Stimulated activated naive B cell treated with anti-CD40 and anti-IgM and Interleukin-4, amounts not matched to agents 10 μg/mL and 1 μg/mL and 100 μg/mL, for 72 hours (primary cell): ENCODE results near the gene ATP6V0E1.
A peak's percentile ranks its signal among the peaks of the same experiment; 100 is the strongest.
"Not testable (repeated sequence)": the region's sequence is repeated elsewhere in the genome, so short reads cannot be mapped to it uniquely, and the experiment has no call there.

ENCODE experiments used
- ATAC-seq, 2 donors: fragments of 150-1000 bp; cut with Tn5 transposase; replicated peaks; 2 replicates each; pipeline ENCODE4 v1.10.0; 2021; ENCODE audit warnings: moderate library complexity in 1 of 2
- DNase-seq: peaks from one replicate; pipeline ENCODE4 v3.0.0; 2021
- H3K27ac Mint-ChIP-seq: one replicate; pipeline ENCODE4 v1.8.0; 2022; ENCODE audit warnings: mild to moderate bottlenecking, mixed read lengths
- H3K27me3 Mint-ChIP-seq, 2 donors: one replicate each; pipeline ENCODE4 v1.8.0; 2022; ENCODE audit warnings: mixed read lengths in 2 of 2
- H3K36me3 Mint-ChIP-seq, 2 donors: one replicate each; pipeline ENCODE4 v1.8.0; 2022; ENCODE audit warnings: mixed read lengths in 2 of 2, mild to moderate bottlenecking in 1 of 2
- H3K4me1 Mint-ChIP-seq, 2 donors: one replicate each; pipeline ENCODE4 v1.8.0; 2022; ENCODE audit warnings: mixed read lengths in 2 of 2, mild to moderate bottlenecking in 1 of 2
- H3K4me3 Mint-ChIP-seq, 2 donors: one replicate each; pipeline ENCODE4 v1.8.0; 2022; ENCODE audit warnings: mild to moderate bottlenecking in 2 of 2, mixed read lengths in 2 of 2, moderate library complexity in 1 of 2
- H3K9me3 Mint-ChIP-seq, 2 donors: one replicate each; pipeline ENCODE4 v1.8.0; 2022; ENCODE audit warnings: mixed read lengths in 2 of 2, mild to moderate bottlenecking in 1 of 2

Gene ATP6V0E1

DNA sequence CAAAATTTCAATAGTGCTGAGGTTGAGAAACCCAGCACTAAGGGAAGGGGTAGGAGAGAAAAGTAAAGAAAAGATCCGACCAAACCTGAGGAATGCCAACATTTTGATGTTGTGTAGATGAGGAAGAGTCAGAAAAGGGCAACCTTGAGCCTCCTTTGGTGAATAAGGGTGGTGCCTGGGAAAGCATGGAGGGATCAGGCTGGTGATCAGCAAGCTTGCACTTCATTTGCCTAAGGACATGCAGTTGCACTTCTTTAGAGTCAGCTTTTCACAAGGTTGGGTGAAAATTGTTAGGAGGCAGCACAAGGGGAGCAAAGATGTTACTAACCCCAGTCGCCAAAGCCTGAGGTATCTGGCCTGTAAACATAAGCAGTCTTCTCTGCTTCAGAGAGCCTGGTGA lies 20.4 kb downstream of the ATP6V0E1 start:
- no peaks in the 10 kb centered on the region for H3K9me3 Mint-ChIP-seq
- peak overlapping the region; percentile 42 for H3K27ac Mint-ChIP-seq
- no peaks in the 10 kb centered on the region for H3K27me3 Mint-ChIP-seq
- ATAC-seq (no peak), DNase-seq (no peak)
- peaks cover 34 to 51% of the 10 kb centered on the region in 2 donors for H3K36me3 Mint-ChIP-seq
- H3K4me3 Mint-ChIP-seq: peak overlapping the region in 1 of 2 donors; percentile 2
- H3K4me1 Mint-ChIP-seq: peaks cover 49 to 71% of the 10 kb centered on the region in 2 donors

DNA sequence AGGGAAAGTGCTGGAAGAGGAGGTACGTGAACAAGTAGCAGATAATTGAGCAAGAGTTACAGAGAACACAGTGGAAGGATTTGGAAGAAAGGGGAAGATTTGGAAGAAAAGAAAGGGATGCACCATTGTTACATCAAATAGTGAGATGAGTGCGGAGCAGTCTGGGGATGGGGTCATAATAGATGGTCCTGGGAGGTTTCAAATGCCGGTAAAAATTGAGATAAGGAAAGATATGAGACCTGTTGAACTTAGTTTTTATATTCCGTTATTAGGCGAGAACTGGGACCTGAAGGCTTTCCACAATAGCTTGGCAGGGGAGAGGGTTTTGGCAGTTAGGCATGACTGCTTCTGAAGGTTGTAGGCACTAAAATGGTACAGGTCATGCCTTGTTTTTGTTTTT lies 20.9 kb downstream of the ATP6V0E1 start:
- Mint-ChIP-seq H3K27me3 (no peaks in the 10 kb centered on the region), H3K9me3 (no peaks in the 10 kb centered on the region), H3K4me1 (peaks cover 49 to 68% of the 10 kb centered on the region in 2 donors), H3K4me3 (peak overlapping the region in 1 of 2 donors; percentile 2), H3K36me3 (peaks cover 34 to 51% of the 10 kb centered on the region in 2 donors), H3K27ac (peak overlapping the region; percentile 42)
- no peak for DNase-seq
- ATAC-seq: no peak

DNA sequence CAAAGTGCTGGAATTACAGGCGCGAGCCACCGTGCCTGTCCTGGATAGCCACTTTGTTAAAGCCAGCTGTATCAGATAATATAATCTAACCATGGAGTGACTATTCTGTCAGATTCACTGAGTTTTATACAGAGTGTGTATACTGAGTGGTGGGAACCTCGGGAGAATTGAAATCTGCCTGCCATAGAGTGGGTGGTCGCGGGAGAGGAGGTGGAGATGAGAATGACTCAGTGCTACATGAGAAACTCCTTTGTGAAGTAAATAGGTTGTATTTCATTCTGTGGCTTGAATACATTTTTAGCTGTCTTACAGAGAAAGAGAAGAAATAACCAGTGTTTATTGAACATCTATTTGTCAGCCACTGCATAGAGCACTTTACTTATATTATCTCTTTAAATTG lies 26.4 kb downstream of the ATP6V0E1 start:
- DNase-seq (no peak), ATAC-seq (peak; percentile 63 to 88)
- Mint-ChIP-seq H3K9me3 (no peaks in the 10 kb centered on the region), H3K27ac (peak overlapping the region; percentile 84), H3K27me3 (no peaks in the 10 kb centered on the region), H3K4me1 (peaks cover 28 to 61% of the 10 kb centered on the region in 2 donors), H3K4me3 (peak overlapping the region; percentile 35 to 51), H3K36me3 (peaks cover 20 to 48% of the 10 kb centered on the region in 2 donors)

DNA sequence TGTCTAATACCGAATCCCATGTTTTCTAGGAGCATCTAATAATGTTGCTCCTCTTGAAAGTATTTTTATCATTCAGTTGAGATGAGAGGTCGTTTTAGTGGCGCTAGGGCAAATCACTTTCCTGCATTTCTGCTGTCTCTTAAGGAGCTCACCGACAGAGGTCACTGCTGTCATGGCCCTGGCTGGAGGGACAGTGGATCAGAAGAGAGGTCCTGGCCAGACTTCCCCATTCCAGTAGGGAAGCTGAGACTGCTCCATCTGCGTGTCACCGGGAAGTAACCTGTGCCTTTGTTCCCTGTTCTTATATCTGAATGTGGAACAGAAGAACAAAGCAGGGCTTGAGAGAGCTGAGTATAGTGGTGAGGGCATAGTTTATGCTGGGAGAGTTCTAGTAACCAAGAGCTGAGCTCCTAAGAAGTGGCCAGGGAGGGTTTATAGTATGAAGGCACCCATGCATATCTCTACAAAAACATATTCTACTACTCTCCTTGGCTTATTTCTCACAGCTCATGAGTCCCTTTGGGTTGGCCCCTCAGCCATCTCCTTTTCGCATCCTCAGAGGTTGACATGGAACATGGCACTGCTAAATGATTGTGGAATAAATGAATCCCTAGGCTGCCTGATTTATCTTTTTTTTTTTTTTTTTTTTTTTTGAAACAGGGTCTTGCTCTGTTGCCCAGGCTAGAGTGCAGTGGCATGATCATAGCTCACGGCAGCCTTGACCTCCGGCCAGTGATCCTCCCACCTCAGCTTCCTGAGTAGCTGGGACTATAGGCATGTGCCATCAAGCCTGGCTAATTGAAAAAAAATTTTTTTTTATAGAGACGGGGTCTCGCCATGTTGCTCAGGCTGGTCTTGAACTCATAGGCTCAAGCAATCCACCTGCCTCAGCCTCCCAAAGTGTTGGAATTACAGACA lies 27.2 kb downstream of the ATP6V0E1 start:
- peaks cover 20 to 48% of the 10 kb centered on the region in 2 donors for H3K36me3 Mint-ChIP-seq
- DNase-seq (no peak), ATAC-seq (peak in 1 of 2 donors; percentile 31)
- no peaks in the 10 kb centered on the region for H3K9me3 Mint-ChIP-seq
- peaks cover 34 to 69% of the 10 kb centered on the region in 2 donors for H3K4me1 Mint-ChIP-seq
- no peaks in the 10 kb centered on the region for H3K27me3 Mint-ChIP-seq
- no peak overlapping the region for H3K4me3 Mint-ChIP-seq
- H3K27ac Mint-ChIP-seq: peak overlapping the region; percentile 74

DNA sequence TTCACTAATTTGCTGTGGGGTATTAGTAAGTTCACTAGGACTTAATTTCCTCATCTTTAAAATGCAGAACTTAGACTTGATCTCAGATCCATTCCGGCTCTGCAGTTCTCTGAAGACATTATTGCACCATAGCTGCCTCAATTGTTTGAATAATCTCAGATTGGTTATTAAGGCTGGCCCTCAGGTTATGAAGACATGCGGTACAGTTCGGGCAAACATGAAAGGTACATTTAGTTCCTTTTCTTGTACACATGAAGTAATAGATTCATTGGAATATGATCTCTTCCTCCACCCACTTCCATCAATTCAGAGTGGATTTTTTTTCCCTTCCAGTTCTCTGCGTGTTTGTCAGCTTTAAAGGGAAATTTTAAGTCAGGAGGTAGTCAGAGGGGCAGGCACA lies 28.0 kb downstream of the ATP6V0E1 start:
- H3K27ac Mint-ChIP-seq: peak overlapping the region; percentile 71
- no peaks in the 10 kb centered on the region for H3K9me3 Mint-ChIP-seq
- peaks cover 21 to 49% of the 10 kb centered on the region in 2 donors for H3K36me3 Mint-ChIP-seq
- no peaks in the 10 kb centered on the region for H3K27me3 Mint-ChIP-seq
- ATAC-seq (no peak), DNase-seq (no peak)
- H3K4me1 Mint-ChIP-seq: peaks cover 40 to 74% of the 10 kb centered on the region in 2 donors
- H3K4me3 Mint-ChIP-seq: no peak overlapping the region

- peaks cover 23 to 46% of the 10 kb centered on the region in 2 donors for H3K36me3 Mint-ChIP-seq
- peak overlapping the region; percentile 83 for H3K27ac Mint-ChIP-seq
- H3K4me1 Mint-ChIP-seq: peaks cover 38 to 73% of the 10 kb centered on the region in 2 donors
- no peak for ATAC-seq
- H3K4me3 Mint-ChIP-seq: no peak overlapping the region
- no peaks in the 10 kb centered on the region for H3K27me3 Mint-ChIP-seq
- DNase-seq: no peak
- H3K9me3 Mint-ChIP-seq: no peaks in the 10 kb centered on the region
Measured at GRCh38 chr5:173012882-173013281, 29.3 kb downstream of the ATP6V0E1 start.

DNA sequence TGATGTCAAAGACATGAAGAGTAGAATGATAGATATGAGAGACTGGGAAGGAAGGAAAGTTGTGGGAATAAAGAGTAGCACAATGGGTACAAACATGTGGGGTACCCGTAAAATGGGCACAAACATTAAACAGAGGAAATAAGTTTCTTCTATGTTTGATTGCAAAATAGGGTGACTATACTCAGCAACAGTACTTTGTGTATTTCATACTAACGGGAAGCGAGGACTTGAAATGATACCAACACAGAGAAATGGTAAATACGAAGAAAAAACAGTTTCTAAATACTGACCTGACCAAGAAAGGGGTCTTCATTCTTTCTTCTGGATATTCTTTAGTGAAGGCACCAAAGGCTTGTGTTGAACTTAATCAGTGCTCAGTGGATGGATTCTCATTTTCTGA lies 31.1 kb downstream of the ATP6V0E1 start:
- Mint-ChIP-seq H3K4me3 (no peak overlapping the region), H3K4me1 (peaks cover 44 to 75% of the 10 kb centered on the region in 2 donors), H3K9me3 (no peaks in the 10 kb centered on the region), H3K36me3 (peaks cover 28 to 54% of the 10 kb centered on the region in 2 donors), H3K27ac (peak overlapping the region; percentile 9), H3K27me3 (no peaks in the 10 kb centered on the region)
- ATAC-seq (no peak), DNase-seq (no peak)

- peaks cover 42 to 75% of the 10 kb centered on the region in 2 donors for H3K4me1 Mint-ChIP-seq
- H3K36me3 Mint-ChIP-seq: peaks cover 31 to 55% of the 10 kb centered on the region in 2 donors
- peak overlapping the region; percentile 93 for H3K27ac Mint-ChIP-seq
- no peaks in the 10 kb centered on the region for H3K9me3 Mint-ChIP-seq
- no peak for ATAC-seq
- H3K4me3 Mint-ChIP-seq: no peak overlapping the region
- H3K27me3 Mint-ChIP-seq: no peaks in the 10 kb centered on the region
- DNase-seq: no peak
Measured at GRCh38 chr5:173015192-173015591, 31.6 kb downstream of the ATP6V0E1 start.

- no peaks in the 10 kb centered on the region for H3K27me3 Mint-ChIP-seq
- H3K36me3 Mint-ChIP-seq: peaks cover 28 to 55% of the 10 kb centered on the region in 2 donors
- no peak for DNase-seq
- peaks cover 39 to 71% of the 10 kb centered on the region in 2 donors for H3K4me1 Mint-ChIP-seq
- H3K9me3 Mint-ChIP-seq: no peaks in the 10 kb centered on the region
- peak; percentile 25 to 28 for ATAC-seq
- peak overlapping the region in 1 of 2 donors; percentile 51 for H3K4me3 Mint-ChIP-seq
- peak overlapping the region; percentile 93 for H3K27ac Mint-ChIP-seq
Measured at GRCh38 chr5:173015598-173016455, 32.3 kb downstream of the ATP6V0E1 start.

DNA sequence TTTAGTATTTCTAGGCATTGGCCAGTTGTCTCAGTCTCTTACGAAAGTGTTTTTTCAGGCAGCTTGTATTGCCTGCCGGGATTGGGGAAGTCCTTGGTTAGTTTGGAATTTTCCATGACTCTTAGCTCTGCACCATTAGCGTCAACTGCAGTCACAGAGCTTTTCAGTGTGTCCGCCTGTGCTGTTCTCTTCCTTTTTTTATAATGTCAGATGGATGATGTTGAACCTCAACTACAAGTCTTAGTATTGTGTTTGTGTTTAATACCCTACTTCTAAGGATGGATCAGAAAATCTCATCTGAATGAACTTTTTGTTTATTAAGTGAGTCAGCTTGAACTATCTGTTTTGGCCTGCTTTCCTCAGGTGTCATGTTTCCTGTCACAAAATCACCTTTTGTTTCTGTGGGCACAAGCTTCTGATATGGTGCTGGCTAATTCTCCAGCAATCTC lies 33.1 kb downstream of the ATP6V0E1 start:
- no peaks in the 10 kb centered on the region for H3K9me3 Mint-ChIP-seq
- H3K36me3 Mint-ChIP-seq: peaks cover 33 to 59% of the 10 kb centered on the region in 2 donors
- peaks cover 42 to 68% of the 10 kb centered on the region in 2 donors for H3K4me1 Mint-ChIP-seq
- peak; percentile 44 for DNase-seq
- peak overlapping the region; percentile 93 for H3K27ac Mint-ChIP-seq
- H3K4me3 Mint-ChIP-seq: peak overlapping the region in 1 of 2 donors; percentile 53
- H3K27me3 Mint-ChIP-seq: no peaks in the 10 kb centered on the region
- ATAC-seq: peak; percentile 93 to 94

DNA sequence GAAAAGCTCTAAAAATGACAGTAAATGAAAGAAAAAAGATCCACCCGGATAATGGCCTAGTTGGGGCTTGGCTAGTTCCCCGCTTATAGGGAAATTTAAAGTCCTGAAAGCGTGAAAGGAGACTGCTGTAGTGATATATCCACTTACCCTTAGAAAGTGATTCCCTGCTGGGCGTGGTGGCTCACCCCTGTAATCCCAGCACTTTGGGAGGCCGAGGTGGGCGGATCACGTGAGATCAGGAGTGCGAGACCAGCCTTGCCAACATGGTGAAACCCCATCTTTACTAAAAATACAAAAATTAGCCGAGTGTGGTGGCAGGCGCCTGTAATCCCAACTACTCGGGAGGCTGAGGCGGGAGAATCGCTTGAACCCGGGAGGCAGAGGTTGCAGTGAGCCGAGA lies 33.5 kb downstream of the ATP6V0E1 start:
- H3K27ac Mint-ChIP-seq: peak overlapping the region; percentile 93
- DNase-seq: not testable (repeated sequence)

DNA sequence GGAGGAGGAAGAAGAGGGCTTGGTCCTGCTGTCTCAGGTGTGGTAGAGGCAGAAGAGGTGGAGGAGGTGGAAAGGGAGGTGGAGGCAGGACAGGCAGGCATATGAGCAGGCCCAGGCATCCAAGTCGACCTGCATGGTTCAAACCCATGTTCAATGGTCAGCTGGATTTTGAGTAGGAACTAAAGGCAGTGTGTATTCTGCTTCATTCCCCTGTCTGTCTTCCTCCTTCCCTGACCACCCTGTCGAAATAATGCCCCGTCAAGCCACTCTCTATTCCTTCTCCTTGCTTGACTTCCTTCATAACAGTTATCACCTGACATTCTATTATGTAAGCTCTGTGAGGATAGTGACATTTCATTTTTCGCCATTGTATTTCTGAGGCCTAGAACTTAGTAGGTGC lies 34.8 kb downstream of the ATP6V0E1 start:
- Mint-ChIP-seq H3K4me1 (peaks cover 41 to 54% of the 10 kb centered on the region in 2 donors), H3K27ac (no peak overlapping the region), H3K9me3 (no peaks in the 10 kb centered on the region), H3K27me3 (no peaks in the 10 kb centered on the region), H3K4me3 (no peak overlapping the region), H3K36me3 (peaks cover 37 to 53% of the 10 kb centered on the region in 2 donors)
- DNase-seq (no peak), ATAC-seq (no peak)

More for the DNA sequence above, 33.5 kb downstream of the ATP6V0E1 start:
- H3K36me3 Mint-ChIP-seq: peaks cover 34 to 58% of the 10 kb centered on the region in 2 donors
- H3K4me1 Mint-ChIP-seq: peaks cover 41 to 63% of the 10 kb centered on the region in 2 donors
- ATAC-seq, H3K9me3 Mint-ChIP-seq, H3K27me3 Mint-ChIP-seq: not testable (repeated sequence)
- H3K4me3 Mint-ChIP-seq: peak overlapping the region; percentile 28 to 53

DNA sequence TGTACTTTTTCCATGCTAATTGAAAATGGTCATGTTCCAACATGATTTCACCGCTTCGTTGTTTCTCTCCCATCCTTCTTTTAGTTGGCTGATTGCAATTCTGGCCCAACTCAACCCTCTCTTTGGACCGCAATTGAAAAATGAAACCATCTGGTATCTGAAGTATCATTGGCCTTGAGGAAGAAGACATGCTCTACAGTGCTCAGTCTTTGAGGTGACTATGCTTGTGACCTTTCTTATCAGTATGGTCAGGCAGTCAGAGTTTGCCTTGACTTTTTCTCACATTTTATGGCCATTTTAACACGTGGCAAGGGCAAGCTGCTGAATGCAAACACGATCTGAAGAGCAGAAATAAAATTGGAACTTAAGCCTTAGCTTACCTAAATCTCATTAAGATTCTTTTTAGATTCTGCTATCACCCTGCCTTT lies 36.6 kb downstream of the ATP6V0E1 start:
- H3K27ac Mint-ChIP-seq: no peak overlapping the region
- peaks cover 42 to 57% of the 10 kb centered on the region in 2 donors for H3K36me3 Mint-ChIP-seq
- peaks cover 0 to 2% of the 10 kb centered on the region in 2 donors for H3K9me3 Mint-ChIP-seq
- no peak for DNase-seq
- no peak for ATAC-seq
- peaks cover 39 to 43% of the 10 kb centered on the region in 2 donors for H3K4me1 Mint-ChIP-seq
- H3K27me3 Mint-ChIP-seq: no peaks in the 10 kb centered on the region
- H3K4me3 Mint-ChIP-seq: no peak overlapping the region

GRCh38 chr5:173020643-173021042 lies 37.1 kb downstream of the ATP6V0E1 start:
- H3K9me3 Mint-ChIP-seq: peaks cover 0 to 2% of the 10 kb centered on the region in 2 donors
- ATAC-seq: no peak
- H3K4me1 Mint-ChIP-seq: peaks cover 37 to 38% of the 10 kb centered on the region in 2 donors
- H3K27me3 Mint-ChIP-seq: no peaks in the 10 kb centered on the region
- peaks cover 45 to 60% of the 10 kb centered on the region in 2 donors for H3K36me3 Mint-ChIP-seq
- H3K4me3 Mint-ChIP-seq: no peak overlapping the region
- peak overlapping the region; percentile 43 for H3K27ac Mint-ChIP-seq
- no peak for DNase-seq
